Keratinocyte (primary cell): ENCODE measurements around the gene MCF2. TPM values are rescaled to one million over a fixed set of nuclear protein-coding genes. Genes with fewer than 3 reads are reported as not detected.
A peak's percentile ranks its signal among the peaks of the same experiment; 100 is the strongest.

Experiments used
- DNase-seq: peaks from one replicate; pipeline ENCODE4 v3.0.0-alpha.2; 2011; ENCODE audit warnings: low read depth, missing footprints, low spot score
- FAIRE-seq: peaks from 2 replicates; lab custom pipeline; 2011; peaks lifted over from hg19 to GRCh38; lab: Jason Lieb, UNC
- H2AFZ ChIP-seq: 2 replicates; pipeline ENCODE4 v1.6.0; 2012; ENCODE audit warnings: low read length, control low read depth, inconsistent platforms; ENCODE audit not compliant: control insufficient read depth
- H3K27ac ChIP-seq: 2 replicates; pipeline ENCODE4 v1.5.1; 2011; ENCODE audit warnings: low read length; ENCODE audit not compliant: control insufficient read depth, insufficient read depth
- H3K27me3 ChIP-seq: 3 replicates; pipeline ENCODE4 v1.6.0; 2011; ENCODE audit warnings: low read length; ENCODE audit not compliant: control insufficient read depth, insufficient read depth; ENCODE audit errors: extremely low read depth
- H3K36me3 ChIP-seq, 2 experiments: 2 replicates in 1 of 2; 3 replicates in 1 of 2; pipeline ENCODE4 v1.5.1; 2011; ENCODE audit warnings: low read length in 2 of 2, mild to moderate bottlenecking in 1 of 2; ENCODE audit not compliant: control insufficient read depth in 2 of 2, insufficient read depth in 2 of 2; ENCODE audit errors: extremely low read depth in 1 of 2
- H3K4me1 ChIP-seq: 3 replicates; pipeline ENCODE4 v1.5.1; 2011; ENCODE audit warnings: low read length; ENCODE audit not compliant: control insufficient read depth, insufficient read depth; ENCODE audit errors: extremely low read depth
- H3K4me2 ChIP-seq: 3 replicates; pipeline ENCODE4 v1.6.0; 2011; ENCODE audit warnings: low read depth, low read length; ENCODE audit not compliant: control insufficient read depth, insufficient read depth; ENCODE audit errors: extremely low read depth
- H3K4me3 ChIP-seq, 3 experiments: fragments of 200-600 bp in 1 of 3; sonication (generic) in 1 of 3; 2 replicates in 2 of 3; 3 replicates in 1 of 3; pipeline ENCODE4 v1.5.1; 2011 to 2016; ENCODE audit warnings: low read length in 3 of 3, mild to moderate bottlenecking in 3 of 3, control low read depth in 2 of 3, inconsistent platforms in 1 of 3, low read depth in 1 of 3, mixed read lengths in 1 of 3, mixed run types in 1 of 3, moderate library complexity in 1 of 3; ENCODE audit not compliant: control insufficient read depth in 2 of 3, insufficient read depth in 2 of 3; ENCODE audit errors: extremely low read depth in 1 of 3
- H3K79me2 ChIP-seq: 2 replicates; pipeline ENCODE4 v1.6.0; 2012; ENCODE audit warnings: low read length; ENCODE audit not compliant: control insufficient read depth, insufficient read depth
- H3K9ac ChIP-seq: 3 replicates; pipeline ENCODE4 v1.6.0; 2011; ENCODE audit warnings: low read length; ENCODE audit not compliant: control insufficient read depth, insufficient read depth; ENCODE audit errors: extremely low read depth
- H3K9me1 ChIP-seq: 3 replicates; pipeline ENCODE4 v1.6.0; 2011; ENCODE audit warnings: low read length; ENCODE audit not compliant: control insufficient read depth, insufficient read depth; ENCODE audit errors: extremely low read depth
- H3K9me3 ChIP-seq: 2 replicates; pipeline ENCODE4 v1.5.1; 2012; ENCODE audit warnings: low read depth, low read length; ENCODE audit not compliant: control insufficient read depth
- H4K20me1 ChIP-seq: 3 replicates; pipeline ENCODE4 v1.6.0; 2011; ENCODE audit warnings: low read length; ENCODE audit not compliant: control insufficient read depth, insufficient read depth; ENCODE audit errors: extremely low read depth
- EZH2 ChIP-seq: IDR thresholded peaks from one replicate; pipeline ENCODE4 v1.6.1; 2012; ENCODE audit warnings: inconsistent platforms, mild to moderate bottlenecking, low read length, moderate library complexity
- dilution Hi-C: fragments of 300-500 bp; cut with MboI; formaldehyde crosslinking; loops from one replicate; pipeline ENCODE4 v1.7.0; 2020; ENCODE audit warnings: low sequenced_read_pairs; ENCODE audit not compliant: extremely low pct_ligation_motif_present
- polyA plus RNA-seq, 5 experiments: library from polyadenylated mRNA; depleted of rRNA in 3 of 5; stranded (reverse) in 3 of 5; stranded (forward) in 1 of 5; unstranded in 1 of 5; fragments of >200 nt; gene quantifications; 1 replicate in 1 of 5; 2 replicates in 3 of 5; 3 replicates in 1 of 5; pipeline versions ENCODE4 v1.2.1 to v1.2.3, GENCODE V29; 2011 to 2012; ENCODE audit warnings: missing spikeins in 2 of 5, low read depth in 1 of 5, low replicate concordance in 1 of 5
- TF ChIP-seq, protein P1 (sequence below), 3 experiments: IDR thresholded peaks in 1 of 3; conservative IDR thresholded peaks in 1 of 3; optimal IDR thresholded peaks in 1 of 3; 2 replicates in 2 of 3; 3 replicates in 1 of 3; pipeline versions ENCODE3 to v1.5.1; 2011; ENCODE audit warnings: low read length in 3 of 3, mild to moderate bottlenecking in 3 of 3, moderate library complexity in 2 of 3, control low read depth in 1 of 3, inconsistent platforms in 1 of 3; ENCODE audit not compliant: insufficient read depth in 2 of 3; ENCODE audit errors: extremely low read depth in 1 of 3

MCF2 gene
- polyA plus RNA-seq, 1 donor (not counting 4 experiments of a cell fraction or from before 2014, with no cell fraction given) = 0.75 TPM

DNA sequence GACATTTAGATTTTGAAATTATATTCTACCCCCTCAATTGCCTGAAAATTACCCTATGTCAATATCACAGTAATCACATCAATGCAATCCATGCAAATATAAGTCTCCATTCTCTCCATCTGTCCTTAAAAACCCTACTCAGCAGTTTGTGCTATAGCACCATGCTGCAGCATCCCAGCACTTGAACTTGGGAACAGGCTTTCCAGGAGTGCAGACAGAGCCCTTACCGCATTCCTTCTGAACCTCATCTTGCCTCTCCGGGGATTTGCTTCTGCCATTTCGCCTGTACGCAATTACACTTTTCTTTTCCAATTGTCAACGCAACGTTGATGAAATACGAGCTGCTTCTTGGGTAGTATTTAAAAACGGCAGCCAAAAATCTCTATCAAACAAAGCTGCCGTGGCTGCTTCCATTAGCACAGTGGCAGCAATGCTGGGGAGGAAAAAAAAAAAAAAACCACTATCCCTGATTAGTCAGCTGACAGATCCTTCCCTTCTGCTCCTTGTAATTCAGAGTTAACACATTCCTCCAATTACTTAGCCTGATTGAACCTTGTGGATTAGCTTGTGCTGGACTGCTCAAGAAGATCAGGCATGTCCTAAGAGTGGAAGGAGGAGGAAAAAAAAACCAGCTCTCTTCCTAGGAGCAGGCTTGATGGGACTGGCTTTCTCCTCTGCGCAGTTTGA lies 65.6 kb downstream of the MCF2 start:
- H3K9me3 ChIP-seq = no peaks in the 10 kb centered on the region
- peak overlapping the region; percentile 85 for H3K4me2 ChIP-seq
- no peaks in the 10 kb centered on the region for H3K9me1 ChIP-seq
- peak overlapping the region; percentile 8 to 70 (median 16) for H3K4me3 ChIP-seq
- no peaks in the 10 kb centered on the region for H3K79me2 ChIP-seq
- no peak overlapping the region for H3K27ac ChIP-seq
- no peaks in the 10 kb centered on the region for H4K20me1 ChIP-seq
- no peak for DNase-seq
- no peaks in the 10 kb centered on the region for H3K27me3 ChIP-seq
- H3K36me3 ChIP-seq = no peaks in the 10 kb centered on the region
- peak overlapping the region; percentile 25 for H2AFZ ChIP-seq
- FAIRE-seq = no peak
- peak overlapping the region; percentile 2 for H3K9ac ChIP-seq
- TF ChIP-seq, protein P1, sequence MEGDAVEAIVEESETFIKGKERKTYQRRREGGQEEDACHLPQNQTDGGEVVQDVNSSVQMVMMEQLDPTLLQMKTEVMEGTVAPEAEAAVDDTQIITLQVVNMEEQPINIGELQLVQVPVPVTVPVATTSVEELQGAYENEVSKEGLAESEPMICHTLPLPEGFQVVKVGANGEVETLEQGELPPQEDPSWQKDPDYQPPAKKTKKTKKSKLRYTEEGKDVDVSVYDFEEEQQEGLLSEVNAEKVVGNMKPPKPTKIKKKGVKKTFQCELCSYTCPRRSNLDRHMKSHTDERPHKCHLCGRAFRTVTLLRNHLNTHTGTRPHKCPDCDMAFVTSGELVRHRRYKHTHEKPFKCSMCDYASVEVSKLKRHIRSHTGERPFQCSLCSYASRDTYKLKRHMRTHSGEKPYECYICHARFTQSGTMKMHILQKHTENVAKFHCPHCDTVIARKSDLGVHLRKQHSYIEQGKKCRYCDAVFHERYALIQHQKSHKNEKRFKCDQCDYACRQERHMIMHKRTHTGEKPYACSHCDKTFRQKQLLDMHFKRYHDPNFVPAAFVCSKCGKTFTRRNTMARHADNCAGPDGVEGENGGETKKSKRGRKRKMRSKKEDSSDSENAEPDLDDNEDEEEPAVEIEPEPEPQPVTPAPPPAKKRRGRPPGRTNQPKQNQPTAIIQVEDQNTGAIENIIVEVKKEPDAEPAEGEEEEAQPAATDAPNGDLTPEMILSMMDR (optimal IDR thresholded peaks at IDR 0.05 in 1 of 3, IDR thresholded peaks at IDR 0.05 in 1 of 3, conservative IDR thresholded peaks at IDR 0.05 in 1 of 3; ENCODE audit: extremely low read depth in 1 of 3, insufficient read depth in 2 of 3, low read length in 3 of 3) = no peak
- TF ChIP-seq EZH2 = no peak
- H3K4me1 ChIP-seq = peaks cover 7% of the 10 kb centered on the region
- dilution Hi-C loops = no loop called here

DNA sequence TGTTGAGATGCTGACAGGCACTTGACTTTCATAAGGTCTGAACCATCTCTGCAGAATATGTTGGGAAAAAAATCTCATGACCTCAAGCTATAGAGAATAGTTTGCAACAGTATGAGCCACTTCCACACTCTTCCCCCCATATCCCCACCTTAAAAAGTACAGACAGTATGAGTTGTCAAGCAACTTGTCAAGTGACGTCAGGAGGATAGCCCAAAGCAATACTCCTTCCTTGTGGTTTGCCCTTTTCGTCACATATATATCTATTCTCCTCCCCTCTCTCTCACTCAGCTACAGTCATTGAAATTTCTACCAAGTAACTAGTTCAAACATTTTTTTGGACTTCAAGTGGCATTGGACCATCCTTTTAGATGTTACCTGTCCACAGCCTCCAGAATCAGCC lies 67.7 kb downstream of the MCF2 start:
- no peak overlapping the region for H2AFZ ChIP-seq
- no peaks in the 10 kb centered on the region for H4K20me1 ChIP-seq
- DNase-seq (no peak), FAIRE-seq (no peak)
- dilution Hi-C loops = no loop called here
- H3K4me2 ChIP-seq = peak overlapping the region; percentile 58
- no peak overlapping the region for H3K9ac ChIP-seq
- no peak overlapping the region for H3K4me3 ChIP-seq
- H3K9me1 ChIP-seq = no peaks in the 10 kb centered on the region
- H3K27me3 ChIP-seq = no peaks in the 10 kb centered on the region
- TF ChIP-seq, protein P1 (optimal IDR thresholded peaks at IDR 0.05 in 1 of 3, IDR thresholded peaks at IDR 0.05 in 1 of 3, conservative IDR thresholded peaks at IDR 0.05 in 1 of 3; ENCODE audit: extremely low read depth in 1 of 3, insufficient read depth in 2 of 3, low read length in 3 of 3) = no peak
- TF ChIP-seq EZH2 = no peak
- H3K27ac ChIP-seq = no peak overlapping the region
- H3K79me2 ChIP-seq = no peaks in the 10 kb centered on the region
- no peaks in the 10 kb centered on the region for H3K9me3 ChIP-seq
- H3K4me1 ChIP-seq = peaks cover 7% of the 10 kb centered on the region
- no peaks in the 10 kb centered on the region for H3K36me3 ChIP-seq
